ENCODE results near the gene MPV17L2.
A peak's percentile ranks its signal among the peaks of the same experiment; 100 is the strongest.
"Not testable (repeated sequence)": the region's sequence is repeated elsewhere in the genome, so short reads cannot be mapped to it uniquely, and the experiment has no call there.

The MPV17L2 gene

GRCh38 chr19:18193388-18194180 lies 566 bp downstream of the MPV17L2 start:
- FAIRE-seq: no peak

- FAIRE-seq: no peak
Observed at GRCh38 chr19:18194181-18194530, 1.1 kb downstream of the MPV17L2 start.

GRCh38 chr19:18194554-18195238 lies 1.7 kb downstream of the MPV17L2 start:
- no peak for FAIRE-seq

- no peak for FAIRE-seq
Observed at GRCh38 chr19:18196511-18196845, 3.5 kb downstream of the MPV17L2 start.

- FAIRE-seq: no peak
Observed at GRCh38 chr19:18197306-18197705, 4.3 kb downstream of the MPV17L2 start.

- FAIRE-seq: no peak
Observed at GRCh38 chr19:18197941-18198340, 4.9 kb downstream of the MPV17L2 start.

GRCh38 chr19:18198374-18198773 lies 5.4 kb downstream of the MPV17L2 start:
- no peak for FAIRE-seq

GRCh38 chr19:18202397-18202777 lies 9.4 kb downstream of the MPV17L2 start:
- FAIRE-seq: no peak

- no peak for FAIRE-seq
Observed at GRCh38 chr19:18202778-18203407, 9.9 kb downstream of the MPV17L2 start.

GRCh38 chr19:18203408-18203862 lies 10.4 kb downstream of the MPV17L2 start:
- no peak for FAIRE-seq

- peak; percentile 71 for FAIRE-seq
Observed at GRCh38 chr19:18203863-18204393, 10.9 kb downstream of the MPV17L2 start, which contains the start of gene RAB3A. RAB3A (minus strand) TSS chr19:18204042; CDS start chr19:18202740, 1,302 bp downstream.

GRCh38 chr19:18204394-18205199 lies 11.6 kb downstream of the MPV17L2 start:
- FAIRE-seq: no peak

- FAIRE-seq: no peak
Observed at GRCh38 chr19:18205200-18205892, 12.3 kb downstream of the MPV17L2 start.

- no peak for FAIRE-seq
Observed at GRCh38 chr19:18206018-18206417, 13.0 kb downstream of the MPV17L2 start.

GRCh38 chr19:18208098-18208951 lies 15.3 kb downstream of the MPV17L2 start:
- FAIRE-seq: no peak

- FAIRE-seq: not testable (repeated sequence)
Observed at GRCh38 chr19:18209912-18210311, 16.9 kb downstream of the MPV17L2 start.

GRCh38 chr19:18211683-18212082 lies 18.7 kb downstream of the MPV17L2 start:
- FAIRE-seq: no peak

GRCh38 chr19:18214779-18215433 lies 21.9 kb downstream of the MPV17L2 start:
- no peak for FAIRE-seq

GRCh38 chr19:18216789-18217188 lies 23.8 kb downstream of the MPV17L2 start:
- no peak for FAIRE-seq

GRCh38 chr19:18218159-18218558 lies 25.1 kb downstream of the MPV17L2 start:
- no peak for FAIRE-seq
